MCF 10A (cell line): Measurements from ENCODE around the gene CD96. TPM values are rescaled to one million over a fixed set of nuclear protein-coding genes. Genes with fewer than 3 reads are reported as not detected.
A peak's percentile ranks its signal among the peaks of the same experiment; 100 is the strongest.

Experiments used
- BruUV-seq: library from RNA; stranded (reverse); fragments of 400-500 nt; replicated peaks from 2 replicates; lab custom pipeline; 2021; lab: Mats Ljungman, UMichigan
- CTCF ChIA-PET: fragments of 300-600 bp; sonication (Branson Sonifier 250); formaldehyde crosslinking; extraction: SDS; loops from one replicate; lab custom pipeline; 2021; ENCODE audit warnings: antibody characterized with exemption, inconsistent platforms; lab: Yijun Ruan, JAX
- POLR2A ChIA-PET: fragments of 300-600, 350-650 bp; sonication (Branson Sonifier 250); formaldehyde crosslinking; extraction: SDS; loops from one replicate; lab custom pipeline; 2020; ENCODE audit warnings: antibody characterized with exemption, inconsistent platforms; lab: Yijun Ruan, JAX
- DNase-seq: peaks from one replicate; pipeline ENCODE4 v3.0.0-alpha.2; 2018; ENCODE audit not compliant: unreplicated experiment
- H3K27ac Mint-ChIP-seq: one replicate; pipeline ENCODE4 v1.8.0; 2022; ENCODE audit warnings: mild to moderate bottlenecking, low read depth, mixed read lengths; ENCODE audit not compliant: unreplicated experiment
- H3K27me3 Mint-ChIP-seq: one replicate; pipeline ENCODE4 v1.8.0; 2022; ENCODE audit warnings: mixed read lengths; ENCODE audit not compliant: insufficient read depth, unreplicated experiment
- H3K36me3 Mint-ChIP-seq: one replicate; pipeline ENCODE4 v1.8.0; 2022; ENCODE audit warnings: mild to moderate bottlenecking, moderate library complexity, mixed read lengths; ENCODE audit not compliant: insufficient read depth, unreplicated experiment
- H3K4me1 Mint-ChIP-seq: one replicate; pipeline ENCODE4 v1.8.0; 2022; ENCODE audit warnings: mixed read lengths; ENCODE audit not compliant: insufficient read depth, unreplicated experiment
- H3K4me3 Mint-ChIP-seq: one replicate; pipeline ENCODE4 v1.8.0; 2022; ENCODE audit warnings: mild to moderate bottlenecking, moderate library complexity, mixed read lengths; ENCODE audit not compliant: unreplicated experiment
- H3K9me3 Mint-ChIP-seq: one replicate; pipeline ENCODE4 v1.8.0; 2022; ENCODE audit warnings: mixed read lengths; ENCODE audit not compliant: unreplicated experiment
- CTCF ChIP-seq: fragments of 200-600 bp; IDR thresholded peaks from one replicate; pipeline ENCODE4 v1.8.0; 2022; ENCODE audit warnings: antibody characterized with exemption, mild to moderate bottlenecking; ENCODE audit not compliant: unreplicated experiment
- intact Hi-C: fragments of 100-400 bp; cut with micrococcal nuclease; formaldehyde crosslinking; loops from 2 replicates; pipeline ENCODE4 v1.14.1; 2022
- total RNA-seq: library from RNA; stranded (reverse); gene quantifications from 2 replicates; pipeline ENCODE4 v1.2.3, GENCODE V29; 2022

Gene CD96
- total RNA-seq, 1 experiment from 2014 or later, result 0.09 TPM

DNA sequence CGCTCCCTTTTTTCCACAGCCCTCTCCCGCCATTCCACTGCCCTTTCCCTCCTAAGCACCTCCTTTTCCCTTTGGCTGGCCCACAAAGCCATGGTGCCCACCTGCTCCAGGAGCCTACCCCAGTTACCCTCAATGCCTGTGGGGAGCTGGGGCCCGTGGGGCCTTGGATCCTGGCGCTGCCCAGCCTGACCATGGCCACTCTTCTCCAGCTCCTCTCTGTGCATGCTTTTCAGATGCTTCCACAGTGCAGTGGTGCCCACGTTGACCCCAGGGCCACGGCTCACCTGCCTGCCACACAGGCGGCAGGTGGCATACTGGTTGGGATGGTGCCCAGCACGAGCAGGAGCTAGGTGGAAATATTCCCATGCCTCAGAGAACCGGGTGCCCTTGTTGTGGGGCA is 51.7 kb downstream of the CD96 start:
- Mint-ChIP-seq H3K27me3 (no peaks in the 10 kb centered on the region), H3K36me3 (no peaks in the 10 kb centered on the region), H3K27ac (peak overlapping the region; percentile 82), H3K9me3 (no peaks in the 10 kb centered on the region), H3K4me3 (peak overlapping the region; percentile 64), H3K4me1 (peaks cover 71% of the 10 kb centered on the region)
- BruUV-seq, result no TSS peak
- intact Hi-C loops, result no loop called here
- no peak for DNase-seq
- ChIA-PET CTCF (interaction anchor here (0.9 to 3.2 kb wide), 5 partner anchors 9 to 267 kb away, joined by 5 to 18 read pairs (median 8); no protein-coding TSS in a partner anchor), POLR2A (interaction anchor here (0.7 to 4.8 kb wide), 12 partner anchors 8 to 385 kb away, joined by 3 to 51 read pairs (median 6); partner anchors contain the start of gene ABHD10)
- TF ChIP-seq CTCF, result no peak

DNA sequence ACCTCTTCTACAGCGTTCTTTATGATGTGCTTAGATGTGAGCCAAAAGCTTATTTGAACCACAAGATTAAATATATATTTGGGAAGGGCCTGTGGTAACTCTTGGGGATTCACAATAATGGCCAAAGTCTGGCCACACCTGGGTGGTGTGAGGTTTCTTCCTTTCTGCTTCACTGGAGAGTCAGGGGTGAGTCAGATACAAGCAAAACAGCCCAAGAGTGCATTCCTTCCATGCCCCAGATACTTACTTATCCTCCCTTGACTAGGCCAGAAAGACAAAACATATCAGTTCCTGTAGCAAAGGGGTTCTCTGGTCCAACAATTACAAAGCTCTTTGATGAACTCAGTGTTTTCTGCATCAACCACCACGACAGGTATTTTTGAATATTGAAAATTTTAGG is 52.2 kb downstream of the CD96 start:
- Mint-ChIP-seq H3K27me3 (no peaks in the 10 kb centered on the region), H3K36me3 (no peaks in the 10 kb centered on the region), H3K9me3 (no peaks in the 10 kb centered on the region), H3K4me1 (peaks cover 70% of the 10 kb centered on the region), H3K4me3 (peak overlapping the region; percentile 64), H3K27ac (peak overlapping the region; percentile 82)
- no peak for TF ChIP-seq CTCF
- no TSS peak for BruUV-seq
- intact Hi-C loops, result no loop called here
- CTCF ChIA-PET, result interaction anchor here (0.8 to 3.2 kb wide), 8 partner anchors 9 to 396 kb away, joined by 3 to 18 read pairs (median 6); no protein-coding TSS in a partner anchor
- DNase-seq, result peak; percentile 75
- POLR2A ChIA-PET, result interaction anchor here (0.7 to 4.8 kb wide), 14 partner anchors 9 to 385 kb away, joined by 3 to 51 read pairs (median 6); partner anchors contain the start of gene ABHD10

DNA sequence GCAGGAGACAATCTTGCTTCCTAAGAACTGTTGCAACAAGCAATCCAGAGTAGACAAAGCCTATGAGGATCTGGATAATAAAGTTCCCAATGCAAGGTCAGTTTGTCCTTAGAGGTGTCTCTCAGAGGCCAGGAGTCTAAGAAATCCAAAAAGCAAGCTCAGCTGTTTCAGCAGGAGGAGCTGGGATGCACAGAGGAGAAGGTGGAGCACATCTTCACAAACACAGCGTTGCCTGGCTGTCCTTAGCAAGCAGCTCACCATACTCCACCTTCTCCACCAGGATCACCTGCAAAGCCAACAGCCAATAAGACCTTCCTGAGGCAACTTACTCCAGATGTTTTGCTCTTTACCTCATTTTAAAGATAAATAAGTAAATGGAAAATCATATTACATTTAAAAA is 52.8 kb downstream of the CD96 start:
- no peak for TF ChIP-seq CTCF
- Mint-ChIP-seq H3K36me3 (no peaks in the 10 kb centered on the region), H3K4me3 (peak overlapping the region; percentile 64), H3K9me3 (no peaks in the 10 kb centered on the region), H3K4me1 (peaks cover 64% of the 10 kb centered on the region), H3K27ac (peak overlapping the region; percentile 82), H3K27me3 (no peaks in the 10 kb centered on the region)
- intact Hi-C loops, result no loop called here
- POLR2A ChIA-PET, result interaction anchor here (1.1 to 4.8 kb wide), 13 partner anchors 8 to 384 kb away, joined by 3 to 51 read pairs (median 6); partner anchors contain the start of gene ABHD10
- TSS peak; percentile 75 for BruUV-seq
- CTCF ChIA-PET, result interaction anchor here (0.8 to 3.2 kb wide), 7 partner anchors 10 to 395 kb away, joined by 3 to 18 read pairs (median 6); no protein-coding TSS in a partner anchor
- no peak for DNase-seq

DNA sequence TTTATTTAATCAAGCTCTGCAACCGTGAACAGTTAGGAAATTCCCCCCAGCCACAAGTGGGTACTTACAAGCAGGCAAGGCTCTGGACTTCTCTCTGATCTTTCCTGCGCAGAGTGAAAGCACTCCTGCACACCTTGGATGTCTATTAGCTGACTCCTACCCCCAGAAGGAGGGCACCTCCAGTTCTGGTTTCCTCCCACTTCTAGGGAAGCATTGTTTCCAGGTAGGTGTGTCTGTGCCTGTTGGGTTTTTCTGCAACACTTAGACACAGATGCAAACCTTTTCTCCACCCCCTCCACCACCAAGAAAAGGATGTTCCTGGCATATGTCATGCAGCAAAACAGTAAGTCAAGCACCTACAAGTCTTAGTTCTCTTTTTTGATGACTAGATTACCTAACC is 53.2 kb downstream of the CD96 start, which contains the start of gene ZBED2:
TSS of gene ZBED2 (minus strand) at position 115 of the 400 bp plus-strand sequence. CDS start 1,145 bp downstream, outside the sequence.
- DNase-seq, result peak; percentile 79
- intact Hi-C loops, result no loop called here
- H3K4me3 Mint-ChIP-seq, result peak within 1 kb of the TSS; percentile 64
- ChIA-PET POLR2A (interaction anchor here (1.1 to 4.8 kb wide), 10 partner anchors 10 to 384 kb away, joined by 3 to 51 read pairs (median 6); partner anchors contain the start of gene ABHD10), CTCF (interaction anchor here (0.8 to 3.2 kb wide), 7 partner anchors 10 to 395 kb away, joined by 3 to 18 read pairs (median 6); no protein-coding TSS in a partner anchor)
- no peak for TF ChIP-seq CTCF
- H3K4me1 Mint-ChIP-seq, result peaks cover 60% of the 10 kb centered on the region
- no peaks in the 10 kb centered on the region for H3K36me3 Mint-ChIP-seq
- H3K27me3 Mint-ChIP-seq, result no peaks in the 10 kb centered on the region
- H3K9me3 Mint-ChIP-seq, result no peaks in the 10 kb centered on the region
- peak within 1 kb of the TSS; percentile 82 for H3K27ac Mint-ChIP-seq
- no TSS peak for BruUV-seq
